Peyer's patch (tissue), 4 donors: Measurements from ENCODE around the gene CRABP2.

Experiments used
- CTCF ChIP-seq, 6 experiments: fragments of 450-650 bp in 4 of 6; fragments of 200-600 bp in 2 of 6; sonication (generic) in 1 of 6; IDR thresholded peaks; one replicate each; pipeline ENCODE4 v1.5.1; 2017 to 2019; ENCODE audit warnings: antibody characterized with exemption in 6 of 6, mild to moderate bottlenecking in 3 of 6, moderate library complexity in 1 of 6
- POLR2A ChIP-seq, 2 donors: fragments of 450-650 bp; IDR thresholded peaks; one replicate each; pipeline ENCODE4 v1.5.1; 2017; ENCODE audit warnings: antibody characterized with exemption in 2 of 2, mild to moderate bottlenecking in 2 of 2, moderate library complexity in 2 of 2

DNA sequence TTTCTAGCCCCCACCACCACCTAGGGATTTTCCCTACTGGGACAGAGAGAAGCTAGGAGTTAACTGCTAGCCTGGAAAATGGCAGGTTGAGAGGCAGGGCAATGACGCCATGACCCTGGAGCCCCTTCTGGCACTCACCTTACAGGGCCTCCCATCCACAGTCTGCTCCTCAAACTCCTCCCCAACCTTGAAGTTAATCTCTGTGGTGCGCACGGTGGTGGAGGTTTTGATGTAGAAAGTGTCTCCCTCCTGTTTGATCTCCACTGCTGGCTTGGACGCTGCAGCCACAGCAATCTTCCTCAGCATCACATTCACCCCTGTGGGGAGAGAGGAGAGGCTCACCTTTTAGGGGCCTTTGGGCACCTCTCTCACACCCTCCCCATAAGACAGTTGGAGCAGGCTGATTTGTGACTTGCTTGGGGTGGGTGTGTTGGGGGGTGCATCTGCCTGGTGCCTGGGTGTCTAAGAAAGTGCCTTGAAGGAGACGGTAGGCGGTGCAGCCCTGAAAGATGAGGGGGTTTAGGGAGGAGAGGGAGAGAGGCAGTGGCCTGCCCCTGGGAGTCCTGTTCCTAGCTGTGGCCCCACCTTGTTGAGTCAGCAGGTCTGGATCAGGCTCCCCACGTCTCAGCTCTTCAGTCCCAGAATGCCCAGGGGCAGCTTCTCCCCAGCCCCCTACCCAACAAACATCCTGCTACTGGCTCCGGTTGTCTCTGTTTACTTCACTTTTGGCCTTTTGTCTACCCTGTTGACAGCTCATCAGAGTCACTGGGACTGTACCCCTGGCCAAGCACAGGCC lies 4.4 kb downstream of the CRABP2 start:
- TF ChIP-seq CTCF (IDR thresholded peaks at IDR 0.05) (no peak), POLR2A (IDR thresholded peaks at IDR 0.05) (no peak)
